Uterus (tissue), 2 donors: ENCODE results near the gene HIC1.

Experiments
- POLR2A ChIP-seq, 2 donors: fragments of 450-650 bp; IDR thresholded peaks; one replicate each; pipeline ENCODE4 v1.6.1; 2016; ENCODE audit warnings: antibody characterized with exemption in 2 of 2, mild to moderate bottlenecking in 1 of 2, moderate library complexity in 1 of 2
- TF ChIP-seq, protein P1 (sequence below), 4 experiments: fragments of 200-600 bp in 2 of 4; fragments of 450-650 bp in 2 of 4; sonication (generic) in 2 of 4; IDR thresholded peaks; one replicate each; pipeline ENCODE4 v1.5.1; 2016 to 2019; ENCODE audit warnings: antibody characterized with exemption in 4 of 4, mild to moderate bottlenecking in 2 of 4, moderate library complexity in 1 of 4

DNA sequence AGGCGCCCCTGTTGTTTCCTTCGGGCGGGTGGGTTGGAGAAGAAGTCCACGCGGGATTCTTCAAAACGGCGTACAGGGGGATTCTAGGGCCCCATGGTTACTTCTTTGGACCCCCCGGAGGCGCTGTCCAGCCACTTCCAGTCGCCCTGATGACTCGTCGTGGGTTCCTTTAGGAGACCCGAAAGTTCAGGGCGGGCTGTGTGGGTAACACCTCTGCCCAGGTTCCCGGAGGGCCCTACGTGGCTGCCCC is 716 bp upstream of the HIC1 start:
- TF ChIP-seq POLR2A (IDR thresholded peaks at IDR 0.05): no peak
- TF ChIP-seq, protein P1, sequence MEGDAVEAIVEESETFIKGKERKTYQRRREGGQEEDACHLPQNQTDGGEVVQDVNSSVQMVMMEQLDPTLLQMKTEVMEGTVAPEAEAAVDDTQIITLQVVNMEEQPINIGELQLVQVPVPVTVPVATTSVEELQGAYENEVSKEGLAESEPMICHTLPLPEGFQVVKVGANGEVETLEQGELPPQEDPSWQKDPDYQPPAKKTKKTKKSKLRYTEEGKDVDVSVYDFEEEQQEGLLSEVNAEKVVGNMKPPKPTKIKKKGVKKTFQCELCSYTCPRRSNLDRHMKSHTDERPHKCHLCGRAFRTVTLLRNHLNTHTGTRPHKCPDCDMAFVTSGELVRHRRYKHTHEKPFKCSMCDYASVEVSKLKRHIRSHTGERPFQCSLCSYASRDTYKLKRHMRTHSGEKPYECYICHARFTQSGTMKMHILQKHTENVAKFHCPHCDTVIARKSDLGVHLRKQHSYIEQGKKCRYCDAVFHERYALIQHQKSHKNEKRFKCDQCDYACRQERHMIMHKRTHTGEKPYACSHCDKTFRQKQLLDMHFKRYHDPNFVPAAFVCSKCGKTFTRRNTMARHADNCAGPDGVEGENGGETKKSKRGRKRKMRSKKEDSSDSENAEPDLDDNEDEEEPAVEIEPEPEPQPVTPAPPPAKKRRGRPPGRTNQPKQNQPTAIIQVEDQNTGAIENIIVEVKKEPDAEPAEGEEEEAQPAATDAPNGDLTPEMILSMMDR (IDR thresholded peaks at IDR 0.05): no peak
